Osteocyte (in vitro differentiated cells): ENCODE data around the gene DEGS1. TPM values are rescaled to one million over a fixed set of nuclear protein-coding genes. Genes with fewer than 3 reads are reported as not detected.

ENCODE experiments used
- DNase-seq: peaks from one replicate; pipeline ENCODE4 v3.0.0; 2021; ENCODE audit warnings: mixed read lengths; ENCODE audit not compliant: unreplicated experiment; ENCODE audit errors: extremely low spot score
- H3K27ac Mint-ChIP-seq: one replicate; pipeline ENCODE4 v1.8.0; 2021; ENCODE audit warnings: mild to moderate bottlenecking, mixed read lengths; ENCODE audit not compliant: unreplicated experiment
- H3K27me3 Mint-ChIP-seq: one replicate; pipeline ENCODE4 v1.8.0; 2021; ENCODE audit warnings: mixed read lengths; ENCODE audit not compliant: unreplicated experiment
- H3K36me3 Mint-ChIP-seq: one replicate; pipeline ENCODE4 v1.8.0; 2021; ENCODE audit warnings: mixed read lengths; ENCODE audit not compliant: unreplicated experiment
- H3K4me1 Mint-ChIP-seq: one replicate; pipeline ENCODE4 v1.8.0; 2021; ENCODE audit warnings: mixed read lengths; ENCODE audit not compliant: unreplicated experiment
- H3K4me3 Mint-ChIP-seq: one replicate; pipeline ENCODE4 v1.8.0; 2021; ENCODE audit warnings: mild to moderate bottlenecking, moderate library complexity, mixed read lengths; ENCODE audit not compliant: unreplicated experiment
- H3K9me3 Mint-ChIP-seq: one replicate; pipeline ENCODE4 v1.8.0; 2021; ENCODE audit warnings: mixed read lengths; ENCODE audit not compliant: unreplicated experiment
- total RNA-seq: library from RNA; stranded (reverse); gene quantifications from 2 replicates; pipeline ENCODE4 v1.2.1, GENCODE V29; 2021
- TF ChIP-seq, protein P1 (sequence below): fragments of 200-600 bp; sonication (generic); IDR thresholded peaks from 2 replicates; pipeline ENCODE4 v1.5.0; 2021; ENCODE audit warnings: antibody characterized with exemption, mild to moderate bottlenecking, moderate library complexity

The DEGS1 gene
- total RNA-seq, 1 donor from 2014 or later: 110 TPM

DNA sequence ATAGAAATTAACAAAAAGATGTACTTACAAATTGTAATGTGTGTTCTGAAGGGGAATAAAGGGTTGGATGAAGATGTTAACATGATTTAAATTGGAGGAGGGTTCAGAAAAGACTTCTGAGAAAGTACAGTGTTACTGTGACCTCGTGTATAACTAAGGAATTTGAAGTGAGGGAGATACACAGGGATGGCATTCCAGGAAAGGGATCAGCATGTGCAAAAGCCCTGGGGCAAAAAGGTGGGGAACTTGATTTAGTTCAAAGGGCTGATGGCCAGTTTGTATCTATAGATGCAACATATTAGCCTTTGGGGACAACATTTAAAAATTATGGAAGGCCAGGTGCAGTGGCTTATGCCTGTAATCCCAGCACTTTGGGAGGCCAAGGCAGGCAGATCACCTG lies 33.3 kb upstream of the DEGS1 start:
- Mint-ChIP-seq H3K9me3 (no peaks in the 10 kb centered on the region), H3K4me1 (no peaks in the 10 kb centered on the region), H3K36me3 (peaks cover 4% of the 10 kb centered on the region), H3K4me3 (no peak overlapping the region), H3K27ac (no peak overlapping the region), H3K27me3 (no peaks in the 10 kb centered on the region)
- TF ChIP-seq, protein P1, sequence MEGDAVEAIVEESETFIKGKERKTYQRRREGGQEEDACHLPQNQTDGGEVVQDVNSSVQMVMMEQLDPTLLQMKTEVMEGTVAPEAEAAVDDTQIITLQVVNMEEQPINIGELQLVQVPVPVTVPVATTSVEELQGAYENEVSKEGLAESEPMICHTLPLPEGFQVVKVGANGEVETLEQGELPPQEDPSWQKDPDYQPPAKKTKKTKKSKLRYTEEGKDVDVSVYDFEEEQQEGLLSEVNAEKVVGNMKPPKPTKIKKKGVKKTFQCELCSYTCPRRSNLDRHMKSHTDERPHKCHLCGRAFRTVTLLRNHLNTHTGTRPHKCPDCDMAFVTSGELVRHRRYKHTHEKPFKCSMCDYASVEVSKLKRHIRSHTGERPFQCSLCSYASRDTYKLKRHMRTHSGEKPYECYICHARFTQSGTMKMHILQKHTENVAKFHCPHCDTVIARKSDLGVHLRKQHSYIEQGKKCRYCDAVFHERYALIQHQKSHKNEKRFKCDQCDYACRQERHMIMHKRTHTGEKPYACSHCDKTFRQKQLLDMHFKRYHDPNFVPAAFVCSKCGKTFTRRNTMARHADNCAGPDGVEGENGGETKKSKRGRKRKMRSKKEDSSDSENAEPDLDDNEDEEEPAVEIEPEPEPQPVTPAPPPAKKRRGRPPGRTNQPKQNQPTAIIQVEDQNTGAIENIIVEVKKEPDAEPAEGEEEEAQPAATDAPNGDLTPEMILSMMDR: no peak
- DNase-seq: no peak

DNA sequence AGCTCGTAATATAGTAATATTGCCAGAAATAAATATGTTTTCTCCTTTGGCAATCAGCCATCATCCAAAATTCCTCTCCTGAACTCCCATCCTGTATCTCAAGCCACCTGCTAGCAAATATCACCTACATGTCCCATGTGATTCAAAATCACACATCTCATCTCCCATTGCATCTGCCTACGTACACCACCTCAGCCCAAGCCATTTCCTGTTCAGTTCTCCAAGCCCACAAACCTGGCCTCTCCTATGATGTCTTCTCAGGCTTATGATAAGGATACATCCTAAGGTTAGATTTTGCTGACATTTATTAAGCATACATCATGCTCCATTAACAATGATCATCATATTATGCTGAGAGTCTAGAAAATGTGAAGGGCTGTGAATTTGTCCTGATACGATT lies 31.9 kb upstream of the DEGS1 start:
- Mint-ChIP-seq H3K4me1 (no peaks in the 10 kb centered on the region), H3K9me3 (no peaks in the 10 kb centered on the region), H3K4me3 (no peak overlapping the region), H3K27me3 (no peaks in the 10 kb centered on the region), H3K27ac (no peak overlapping the region), H3K36me3 (peaks cover 9% of the 10 kb centered on the region)
- no peak for DNase-seq
- TF ChIP-seq, protein P1: no peak

DNA sequence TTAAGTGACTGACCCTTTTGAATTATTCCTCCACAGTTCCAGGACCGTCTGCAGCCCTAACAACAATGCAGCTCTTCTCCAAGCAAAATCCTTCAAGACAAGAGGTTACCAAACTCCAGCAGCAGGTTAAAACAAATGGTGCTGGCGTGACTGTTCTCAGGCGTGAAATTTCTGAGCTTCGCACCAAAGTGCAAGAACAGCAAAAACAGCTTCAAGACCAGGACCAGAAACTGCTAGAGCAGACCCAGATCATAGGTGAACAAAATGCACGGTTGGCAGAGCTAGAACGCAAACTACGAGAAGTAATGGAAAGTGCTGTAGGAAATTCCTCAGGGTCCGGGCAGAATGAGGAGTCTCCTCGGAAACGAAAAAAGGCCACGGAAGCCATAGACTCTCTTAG lies 25.7 kb upstream of the DEGS1 start:
- TF ChIP-seq, protein P1: no peak
- H3K27me3 Mint-ChIP-seq: no peaks in the 10 kb centered on the region
- H3K9me3 Mint-ChIP-seq: no peaks in the 10 kb centered on the region
- H3K36me3 Mint-ChIP-seq: peaks cover 24% of the 10 kb centered on the region
- no peak overlapping the region for H3K4me3 Mint-ChIP-seq
- no peaks in the 10 kb centered on the region for H3K4me1 Mint-ChIP-seq
- DNase-seq: peak; percentile 46
- no peak overlapping the region for H3K27ac Mint-ChIP-seq

DNA sequence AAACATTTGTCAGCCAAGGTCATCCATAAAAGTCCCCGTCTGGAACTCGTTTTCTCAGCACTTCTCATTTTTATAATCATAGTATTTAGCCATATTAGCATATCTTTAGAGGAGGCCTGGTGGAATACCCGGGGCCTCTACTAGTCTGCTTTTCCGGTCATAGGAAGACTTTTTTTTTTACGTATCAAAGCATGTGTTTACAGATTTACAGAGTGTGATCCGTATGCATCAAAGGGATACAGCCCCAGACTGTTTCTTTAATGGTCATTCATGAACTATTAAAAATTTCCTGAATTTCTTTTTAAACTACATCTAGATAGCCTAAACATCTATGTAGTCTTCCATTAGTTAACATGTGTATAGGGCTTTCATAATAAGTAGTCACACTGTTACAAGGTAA lies 23.5 kb upstream of the DEGS1 start:
- Mint-ChIP-seq H3K9me3 (no peaks in the 10 kb centered on the region), H3K27ac (no peak overlapping the region), H3K4me1 (peaks cover under 1% of the 10 kb centered on the region), H3K36me3 (peaks cover 24% of the 10 kb centered on the region), H3K27me3 (no peaks in the 10 kb centered on the region), H3K4me3 (no peak overlapping the region)
- TF ChIP-seq, protein P1: no peak
- DNase-seq: no peak

DNA sequence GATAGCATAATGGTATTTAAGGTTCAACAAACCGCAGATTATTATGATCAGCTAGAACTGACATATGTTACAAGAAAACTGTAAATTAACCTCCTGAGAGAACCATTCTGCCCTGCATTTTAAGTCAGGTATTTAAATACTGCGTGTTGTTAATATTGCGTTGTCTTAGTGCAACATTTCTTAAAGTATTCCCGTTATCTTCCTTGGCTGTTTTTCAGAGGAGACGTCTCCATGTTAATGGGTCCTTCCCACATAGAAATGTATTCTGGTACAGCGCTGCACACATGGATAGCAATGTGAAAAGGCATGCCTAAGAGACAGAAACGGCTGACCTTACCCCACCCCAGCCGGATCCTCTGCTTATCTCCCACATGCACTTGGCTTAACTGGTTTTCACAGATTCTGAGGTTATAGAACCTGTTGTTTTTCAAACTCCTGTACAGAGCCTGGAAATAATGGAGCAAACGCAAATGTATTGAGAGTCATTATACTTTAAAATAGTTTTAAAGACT lies 22.8 kb upstream of the DEGS1 start:
- Mint-ChIP-seq H3K4me1 (peaks cover 3% of the 10 kb centered on the region), H3K27me3 (no peaks in the 10 kb centered on the region), H3K9me3 (no peaks in the 10 kb centered on the region), H3K36me3 (peaks cover 24% of the 10 kb centered on the region), H3K4me3 (no peak overlapping the region), H3K27ac (no peak overlapping the region)
- DNase-seq: peak; percentile 21
- TF ChIP-seq, protein P1: no peak
